H1 (cell line): ENCODE measurements around the gene CCL3. TPM values are rescaled to one million over a fixed set of nuclear protein-coding genes. Genes with fewer than 3 reads are reported as not detected.

Source experiments
- CTCF ChIA-PET: fragments of 300-600 bp; sonication (Branson Sonifier 250); formaldehyde crosslinking; loops from one replicate; lab custom pipeline; 2021; ENCODE audit not compliant: partially characterized antibody; lab: Charles Lee
- POLR2A ChIA-PET: fragments of 300-600 bp; sonication (Branson Sonifier 250); formaldehyde crosslinking; loops from one replicate; lab custom pipeline; 2021; ENCODE audit warnings: inconsistent platforms; ENCODE audit not compliant: partially characterized antibody; lab: Charles Lee
- DNase-seq, 2 experiments: peaks; one replicate each; pipeline versions ENCODE4 v3.0.0 to v3.0.0-alpha.2; 2010 to 2022; ENCODE audit warnings: low spot score in 2 of 2, low read depth in 1 of 2, mixed read lengths in 1 of 2
- FAIRE-seq: peaks from 2 replicates; lab custom pipeline; 2011; peaks lifted over from hg19 to GRCh38; lab: Jason Lieb, UNC
- H2AFZ ChIP-seq: 2 replicates; pipeline ENCODE4 v1.8.1; 2012; ENCODE audit warnings: low read length, inconsistent platforms
- H2AK5ac ChIP-seq: 2 replicates; pipeline ENCODE4 v1.6.1; 2013; ENCODE audit warnings: low read depth, low read length
- H2BK120ac ChIP-seq: replicated peaks from 2 replicates; pipeline ENCODE3; 2013; ENCODE audit warnings: low read depth, low read length, inconsistent platforms
- H2BK12ac ChIP-seq: 2 replicates; pipeline ENCODE4 v1.6.1; 2013; ENCODE audit warnings: low read depth, low read length
- H2BK15ac ChIP-seq: 2 replicates; pipeline ENCODE4 v1.6.1; 2013; ENCODE audit warnings: low read length
- H2BK20ac ChIP-seq: 2 replicates; pipeline ENCODE4 v1.6.1; 2013; ENCODE audit warnings: low read length
- H2BK5ac ChIP-seq: 2 replicates; pipeline ENCODE4 v1.6.1; 2013; ENCODE audit warnings: low read depth, low read length
- H3K14ac ChIP-seq: 2 replicates; pipeline ENCODE4 v1.6.1; 2013; ENCODE audit warnings: inconsistent platforms; ENCODE audit not compliant: insufficient read length
- H3K18ac ChIP-seq: 2 replicates; pipeline ENCODE4 v1.6.1; 2013; ENCODE audit warnings: low read length; ENCODE audit errors: extremely low read depth
- H3K23ac ChIP-seq: 2 replicates; pipeline ENCODE4 v1.6.1; 2013; ENCODE audit warnings: inconsistent platforms; ENCODE audit not compliant: insufficient read length
- H3K23me2 ChIP-seq: 2 replicates; pipeline ENCODE4 v1.6.1; 2013; ENCODE audit warnings: low read depth, low read length
- H3K27ac ChIP-seq: 2 replicates; pipeline ENCODE4 v1.6.1; 2011; ENCODE audit warnings: low read depth, low read length, inconsistent platforms
- H3K27me3 ChIP-seq, 4 experiments: replicated peaks in 1 of 4; 1 replicate in 1 of 4; 2 replicates in 3 of 4; pipeline versions ENCODE4 v1.6.1 to v1.8.1; 2011 to 2013; ENCODE audit warnings: low read length in 3 of 4, mild to moderate bottlenecking in 3 of 4, inconsistent platforms in 2 of 4, mixed read lengths in 2 of 4, moderate library complexity in 1 of 4; ENCODE audit not compliant: control insufficient read depth in 3 of 4, insufficient read depth in 3 of 4; ENCODE audit errors: extremely low read depth in 1 of 4
- H3K36me3 ChIP-seq, 4 experiments: 2 replicates each; pipeline versions ENCODE4 v1.6.1 to v1.8.1; 2011 to 2013; ENCODE audit warnings: mild to moderate bottlenecking in 4 of 4, low read length in 3 of 4, moderate library complexity in 2 of 4, control low read depth in 1 of 4, inconsistent platforms in 1 of 4; ENCODE audit not compliant: insufficient read depth in 4 of 4, control insufficient read depth in 2 of 4
- H3K4ac ChIP-seq: replicated peaks from 2 replicates; pipeline ENCODE3; 2013; ENCODE audit warnings: low read length, low read depth, mixed read lengths, inconsistent platforms; ENCODE audit not compliant: insufficient read length
- H3K4me1 ChIP-seq, 4 experiments: replicated peaks in 1 of 4; 1 replicate in 1 of 4; 2 replicates in 3 of 4; pipeline versions ENCODE4 v1.6.1 to v1.8.1; 2011 to 2013; ENCODE audit warnings: low read length in 3 of 4, inconsistent platforms in 2 of 4, mixed read lengths in 1 of 4; ENCODE audit not compliant: insufficient read depth in 4 of 4, control insufficient read depth in 3 of 4
- H3K4me2 ChIP-seq, 2 experiments: 2 replicates each; pipeline versions ENCODE4 v1.6.1 to v1.8.1; 2011 to 2013; ENCODE audit warnings: low read depth in 2 of 2, low read length in 2 of 2, control low read depth in 1 of 2, inconsistent platforms in 1 of 2, mild to moderate bottlenecking in 1 of 2; ENCODE audit not compliant: insufficient read depth in 1 of 2
- H3K4me3 ChIP-seq, 4 experiments: fragments of 200-600, 300-600 bp in 1 of 4; sonication (generic), shearing (Covaris generic), sonication (Bioruptor Twin) in 1 of 4; 2 replicates each; pipeline versions ENCODE4 v1.5.1 to v1.8.1; 2011 to 2016; ENCODE audit warnings: low read length in 4 of 4, low read depth in 3 of 4, control low read depth in 2 of 4, inconsistent platforms in 2 of 4, mild to moderate bottlenecking in 2 of 4, mixed read lengths in 1 of 4, moderate library complexity in 1 of 4; ENCODE audit not compliant: insufficient read depth in 2 of 4; ENCODE audit errors: extremely low read depth in 1 of 4
- H3K56ac ChIP-seq: replicated peaks from 2 replicates; pipeline ENCODE3; 2013; ENCODE audit warnings: low read depth, mild to moderate bottlenecking, mixed read lengths, low read length, inconsistent platforms; ENCODE audit not compliant: insufficient read length
- H3K79me1 ChIP-seq: 2 replicates; pipeline ENCODE4 v1.6.1; 2013; ENCODE audit warnings: low read depth, low read length, control low read depth
- H3K79me2 ChIP-seq, 2 experiments: 2 replicates each; pipeline versions ENCODE4 v1.6.1 to v1.8.1; 2012 to 2013; ENCODE audit warnings: low read length in 2 of 2, mild to moderate bottlenecking in 2 of 2, inconsistent platforms in 1 of 2; ENCODE audit not compliant: insufficient read depth in 2 of 2, control insufficient read depth in 1 of 2
- H3K9ac ChIP-seq, 4 experiments: replicated peaks in 1 of 4; 1 replicate in 1 of 4; 2 replicates in 3 of 4; pipeline versions ENCODE4 v1.6.1 to v1.8.1; 2011 to 2013; ENCODE audit warnings: low read depth in 3 of 4, low read length in 3 of 4, control low read depth in 2 of 4, mild to moderate bottlenecking in 2 of 4, moderate library complexity in 2 of 4, inconsistent platforms in 1 of 4; ENCODE audit errors: extremely low read depth in 1 of 4
- H3K9me3 ChIP-seq, 2 experiments: 2 replicates each; pipeline versions ENCODE4 v1.6.1 to v1.8.1; 2012 to 2013; ENCODE audit warnings: mild to moderate bottlenecking in 2 of 2, moderate library complexity in 2 of 2, control low read depth in 1 of 2, inconsistent platforms in 1 of 2, low read depth in 1 of 2, low read length in 1 of 2, mixed read lengths in 1 of 2; ENCODE audit not compliant: insufficient read depth in 2 of 2
- H4K20me1 ChIP-seq, 2 experiments: replicated peaks in 1 of 2; 2 replicates each; pipeline versions ENCODE3 to v1.8.1; 2011 to 2013; ENCODE audit warnings: inconsistent platforms in 2 of 2, low read length in 2 of 2, mild to moderate bottlenecking in 1 of 2; ENCODE audit not compliant: insufficient read depth in 2 of 2, control insufficient read depth in 1 of 2
- H4K5ac ChIP-seq: 2 replicates; pipeline ENCODE4 v1.6.1; 2013; ENCODE audit warnings: low read length, low read depth, mixed read lengths, inconsistent platforms; ENCODE audit not compliant: insufficient read length
- H4K8ac ChIP-seq: 2 replicates; pipeline ENCODE4 v1.8.0; 2013; ENCODE audit warnings: mild to moderate bottlenecking, moderate library complexity, low read length, inconsistent platforms; ENCODE audit not compliant: insufficient read depth; ENCODE audit errors: extremely low read depth
- H4K91ac ChIP-seq: replicated peaks from 2 replicates; pipeline ENCODE3; 2013; ENCODE audit warnings: low read length, mixed read lengths, inconsistent platforms; ENCODE audit not compliant: insufficient read length
- ASH2L ChIP-seq: fragments of 200-600, 300-600 bp; sonication (generic); IDR thresholded peaks from one replicate; pipeline ENCODE4 v1.7.1; 2017; ENCODE audit warnings: low read length
- CTCF ChIP-seq, 3 experiments: IDR thresholded peaks; 1 replicate in 2 of 3; 2 replicates in 1 of 3; pipeline versions ENCODE4 v1.5.1 to v1.6.1; 2011; ENCODE audit warnings: low read length in 3 of 3, mild to moderate bottlenecking in 3 of 3, inconsistent platforms in 2 of 3, low read depth in 1 of 3, moderate library complexity in 1 of 3; ENCODE audit not compliant: insufficient read depth in 1 of 3; ENCODE audit errors: control extremely low read depth in 1 of 3
- JUN ChIP-seq: IDR thresholded peaks from 2 replicates; pipeline ENCODE4 v1.6.1; 2011; ENCODE audit warnings: low read depth, mild to moderate bottlenecking, improper control_type of control experiment, low read length
- JUND ChIP-seq: IDR thresholded peaks from 2 replicates; pipeline ENCODE4 v1.6.1; 2011; ENCODE audit warnings: mild to moderate bottlenecking, improper control_type of control experiment, low read length
- KDM1A ChIP-seq: fragments of 200-600, 300-600 bp; sonication (generic); IDR thresholded peaks from 2 replicates; pipeline ENCODE4 v1.7.1; 2016; ENCODE audit warnings: mild to moderate bottlenecking, low read length, borderline replicate concordance
- KDM5A ChIP-seq: fragments of 200-600 bp; IDR thresholded peaks from 2 replicates; pipeline ENCODE4 v1.7.1; 2012; ENCODE audit warnings: mild to moderate bottlenecking, low read length, inconsistent platforms, mixed read lengths
- NANOG ChIP-seq: IDR thresholded peaks from 2 replicates; pipeline ENCODE4 v1.6.1; 2011; ENCODE audit warnings: low read length, low read depth, mild to moderate bottlenecking, inconsistent platforms; ENCODE audit not compliant: insufficient read depth, poor library complexity, severe bottlenecking
- RAD21 ChIP-seq, 2 experiments: IDR thresholded peaks in 1 of 2; conservative IDR thresholded peaks in 1 of 2; 2 replicates each; pipeline ENCODE4 v1.6.1; 2011; ENCODE audit warnings: low read depth in 2 of 2, low read length in 2 of 2, improper control_type of control experiment in 1 of 2, inconsistent platforms in 1 of 2, mild to moderate bottlenecking in 1 of 2, moderate library complexity in 1 of 2
- RXRA ChIP-seq: IDR thresholded peaks from 2 replicates; pipeline ENCODE4 v1.6.1; 2011; ENCODE audit warnings: low read depth, mild to moderate bottlenecking, low read length, moderate library complexity; ENCODE audit not compliant: insufficient read depth
- SIN3A ChIP-seq, 2 experiments: IDR thresholded peaks in 1 of 2; conservative IDR thresholded peaks in 1 of 2; 2 replicates each; pipeline ENCODE4 v1.6.1; 2011 to 2012; ENCODE audit warnings: low read length in 2 of 2, improper control_type of control experiment in 1 of 2, low read depth in 1 of 2, mild to moderate bottlenecking in 1 of 2
- SP2 ChIP-seq: IDR thresholded peaks from 2 replicates; pipeline ENCODE4 v1.6.1; 2012; ENCODE audit warnings: mild to moderate bottlenecking, low read length, inconsistent platforms
- SUZ12 ChIP-seq: fragments of 200-600 bp; sonication (generic); IDR thresholded peaks from 2 replicates; pipeline ENCODE4 v1.6.1; 2012; ENCODE audit warnings: mild to moderate bottlenecking, inconsistent platforms, low read length, moderate library complexity, mixed read lengths
- polyA plus RNA-seq, 7 experiments: library from polyadenylated mRNA; depleted of rRNA in 3 of 7; stranded (reverse) in 5 of 7; unstranded in 2 of 7; fragments of >200 nt in 5 of 7; fragments of 200-250 nt in 2 of 7; gene quantifications; 1 replicate in 5 of 7; 2 replicates in 1 of 7; 4 replicates in 1 of 7; pipeline versions ENCODE4 v1.2.1 to v1.2.3, GENCODE V29; 2011 to 2013; ENCODE audit warnings: missing spikeins in 2 of 7, mixed read lengths in 2 of 7
- total RNA-seq: library from RNA; stranded (reverse); fragmentation: NEBNext Ultra II Directional; extraction: Animal tissue kit (Norgen Biotek cat#: 25700); gene quantifications from 2 replicates; pipeline ENCODE4 v1.2.1, GENCODE V29; 2021

CCL3 gene
- total and polyA plus RNA-seq, 2 of the 8 experiments (the other 6 are each of a cell fraction or from before 2014, with no cell fraction given) = not detected

DNA sequence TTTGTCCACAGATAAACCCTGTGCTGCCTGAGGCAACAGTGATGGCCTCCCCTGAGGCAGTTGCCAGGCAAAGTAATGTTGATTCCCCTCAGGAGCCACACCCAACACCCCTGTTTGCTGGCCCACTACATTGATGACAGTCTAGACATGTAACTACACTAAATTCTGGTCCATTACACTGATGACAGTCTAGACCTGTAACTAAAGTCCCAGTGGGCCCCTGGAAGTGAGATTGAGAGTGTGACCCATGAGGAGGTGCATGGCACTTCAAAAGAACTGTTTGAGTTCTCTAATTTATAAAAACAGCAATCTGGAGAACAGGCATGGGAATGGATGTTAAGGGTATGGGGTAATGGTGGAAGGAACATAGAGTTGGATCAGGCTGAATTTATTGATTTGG is 22.6 kb upstream of the CCL3 start:
- H3K4me3 ChIP-seq = no peak overlapping the region
- H2BK12ac ChIP-seq = no peak overlapping the region
- CTCF ChIA-PET = interaction anchor here (0.6 kb wide), 1 partner anchor 136 kb away, joined by 3 read pairs; no protein-coding TSS in a partner anchor
- H3K56ac ChIP-seq = no peak overlapping the region
- H3K4me2 ChIP-seq = no peak overlapping the region
- H3K4ac ChIP-seq = no peak overlapping the region
- no peaks in the 10 kb centered on the region for H3K79me2 ChIP-seq
- no peaks in the 10 kb centered on the region for H3K27me3 ChIP-seq
- no peak overlapping the region for H2BK120ac ChIP-seq
- no peak overlapping the region for H4K8ac ChIP-seq
- H2BK5ac ChIP-seq = no peak overlapping the region
- no peak for FAIRE-seq
- H3K9me3 ChIP-seq = 0 out of 4 replicates have a peak, but pooled peaks cover 0 to 3% of the 10 kb centered on the region in 2 experiments
- no peak overlapping the region for H3K9ac ChIP-seq
- no peaks in the 10 kb centered on the region for H3K79me1 ChIP-seq
- no peak overlapping the region for H4K91ac ChIP-seq
- H2AK5ac ChIP-seq = no peak overlapping the region
- H3K36me3 ChIP-seq = no peaks in the 10 kb centered on the region
- POLR2A ChIA-PET = no interaction called here
- no peak overlapping the region for H2BK15ac ChIP-seq
- H3K23me2 ChIP-seq = no peaks in the 10 kb centered on the region
- no peak overlapping the region for H3K14ac ChIP-seq
- H3K18ac ChIP-seq = no peak overlapping the region
- no peak overlapping the region for H4K5ac ChIP-seq
- DNase-seq = no peak
- no peaks in the 10 kb centered on the region for H4K20me1 ChIP-seq
- H3K23ac ChIP-seq = no peak overlapping the region
- H3K4me1 ChIP-seq = no peaks in the 10 kb centered on the region
- H2AFZ ChIP-seq = no peak overlapping the region
- H2BK20ac ChIP-seq = no peak overlapping the region
- no peak overlapping the region for H3K27ac ChIP-seq
- no peak for TF ChIP-seq SUZ12
- no peak for TF ChIP-seq KDM5A
- no peak for TF ChIP-seq JUND
- TF ChIP-seq RAD21 (IDR thresholded peaks at IDR 0.05 in 1 of 2, conservative IDR thresholded peaks at IDR 0.05 in 1 of 2; ENCODE audit: low read depth in 2 of 2, low read length in 2 of 2) = no peak
- no peak for TF ChIP-seq ASH2L
- TF ChIP-seq SP2 = no peak
- no peak for TF ChIP-seq KDM1A
- no peak for TF ChIP-seq SIN3A (conservative IDR thresholded peaks at IDR 0.05 in 1 of 2, IDR thresholded peaks at IDR 0.05 in 1 of 2; ENCODE audit: low read depth in 1 of 2, low read length in 2 of 2)
- TF ChIP-seq NANOG = no peak
- TF ChIP-seq JUN = no peak
- no peak for TF ChIP-seq CTCF (IDR thresholded peaks at IDR 0.05; ENCODE audit: control extremely low read depth in 1 of 3, insufficient read depth in 1 of 3, low read depth in 1 of 3, low read length in 3 of 3)
- TF ChIP-seq RXRA = no peak
